Cerebellar nuclear complex (tissue), 1 donor: ENCODE measurements around the gene HCFC1.

Experiments used
- DNase-seq, 2 experiments: peaks; one replicate each; lab custom pipeline; 2025; lab: John Stamatoyannopoulos, UW

The HCFC1 gene

DNA sequence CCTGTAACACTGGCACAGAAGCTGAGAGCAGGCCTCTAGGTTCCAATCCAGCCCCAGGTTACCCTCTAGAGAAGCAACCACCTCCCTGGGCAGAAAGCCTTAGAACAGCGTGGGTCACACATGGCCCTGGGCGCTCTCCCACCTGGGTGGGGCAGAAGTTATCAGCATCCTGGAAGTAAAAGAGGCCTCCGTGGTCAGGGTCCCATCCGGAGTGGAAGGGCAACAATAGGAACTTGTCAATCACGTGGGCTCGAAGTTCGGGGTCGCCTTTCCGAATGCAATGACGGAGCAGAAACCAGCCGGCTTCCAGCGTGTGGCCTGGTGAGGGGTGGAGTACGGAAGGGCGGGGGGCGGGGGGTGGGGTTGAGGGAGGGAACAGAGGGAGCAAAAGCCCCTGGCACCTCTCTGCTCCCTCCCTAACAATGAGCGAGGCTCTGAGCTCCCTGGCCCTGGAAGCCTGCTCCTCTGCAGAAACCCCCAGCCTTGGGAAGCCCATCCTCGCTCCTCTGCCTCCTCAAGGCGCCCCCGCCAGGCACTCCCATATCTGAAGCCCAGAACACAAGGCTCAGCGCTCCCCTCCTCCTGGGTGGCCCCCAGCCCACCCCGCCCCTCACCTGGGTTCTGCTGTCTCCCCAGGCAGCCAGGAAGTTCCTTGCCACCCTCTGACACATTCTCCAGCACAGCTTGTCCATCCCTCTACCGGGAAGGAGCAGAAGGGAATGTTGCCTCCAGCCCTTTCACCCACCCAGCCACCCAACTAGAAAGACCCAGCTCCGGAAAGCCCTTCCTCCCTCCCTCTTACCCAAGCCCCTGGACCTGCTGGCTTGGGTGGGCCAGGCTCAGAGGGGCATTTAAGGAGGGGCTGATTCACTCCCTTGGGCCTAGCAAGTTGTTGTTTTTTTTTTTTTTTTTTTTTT is 30.0 kb downstream of the HCFC1 start:
- DNase-seq: no peak

DNA sequence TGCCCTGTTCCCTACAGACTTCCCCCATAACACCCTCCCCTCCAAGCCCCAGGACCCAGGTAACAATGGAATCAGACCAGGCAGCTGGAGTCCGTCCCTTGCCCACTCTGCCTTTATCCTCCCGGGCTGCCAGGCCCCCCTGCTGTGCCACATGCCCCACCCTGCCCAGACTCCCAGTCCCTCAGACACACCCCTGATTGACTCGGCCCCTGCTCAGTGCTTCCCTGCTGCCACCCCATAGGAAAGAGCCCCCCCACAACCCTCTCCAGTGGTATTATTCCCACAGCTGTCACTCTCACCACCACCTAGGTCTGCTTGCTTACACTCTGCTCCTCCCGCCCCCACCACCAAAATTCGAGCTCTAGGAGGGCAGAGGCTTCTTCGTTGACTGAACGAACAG is 32.0 kb downstream of the HCFC1 start:
- no peak for DNase-seq

DNA sequence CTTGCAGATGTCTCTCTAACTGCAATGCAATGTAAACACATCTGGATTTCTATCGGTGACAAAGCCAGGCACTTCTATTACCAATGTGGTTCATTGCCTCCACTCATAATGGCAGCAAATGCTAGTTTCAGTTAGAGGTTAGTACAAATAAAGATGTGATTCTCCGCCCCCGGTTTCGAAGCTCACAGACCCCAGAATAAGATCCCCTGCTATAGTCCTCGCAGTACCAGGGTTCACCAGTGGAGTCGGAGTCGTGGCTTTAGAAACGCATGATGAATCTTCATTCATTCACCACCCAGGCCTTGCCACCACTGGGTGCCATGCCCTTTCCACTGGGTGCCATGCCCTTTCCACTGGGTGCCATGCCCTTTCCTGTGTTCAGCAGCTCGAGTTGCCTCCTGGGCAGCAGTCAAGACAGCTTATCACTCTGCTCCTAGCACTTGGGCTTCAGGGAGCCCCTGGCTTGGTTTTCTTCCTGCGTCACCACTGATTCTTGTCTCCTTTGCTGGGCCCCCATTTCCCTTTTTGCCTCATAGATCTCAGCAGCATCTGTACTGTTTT is 33.3 kb downstream of the HCFC1 start:
- DNase-seq: no peak

DNA sequence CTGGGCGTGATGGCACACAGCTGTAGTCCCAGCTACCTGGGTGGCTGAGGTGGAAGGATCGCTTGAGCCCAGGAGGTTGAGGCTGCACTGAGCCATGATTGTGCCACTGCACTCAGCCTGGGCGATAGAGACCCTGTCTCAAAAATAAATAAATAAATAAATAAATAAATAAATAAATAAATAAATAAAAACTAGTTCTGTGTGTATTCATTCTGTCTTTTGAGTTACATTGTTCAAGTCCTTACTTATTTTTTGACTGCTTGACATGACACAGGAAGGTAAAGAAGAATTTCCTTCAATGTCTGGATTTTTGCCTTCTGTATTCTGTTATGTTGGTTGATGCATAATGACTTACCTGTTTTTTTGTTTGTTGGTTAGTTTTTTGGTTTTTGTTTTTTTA is 34.6 kb downstream of the HCFC1 start:
- DNase-seq: no peak

DNA sequence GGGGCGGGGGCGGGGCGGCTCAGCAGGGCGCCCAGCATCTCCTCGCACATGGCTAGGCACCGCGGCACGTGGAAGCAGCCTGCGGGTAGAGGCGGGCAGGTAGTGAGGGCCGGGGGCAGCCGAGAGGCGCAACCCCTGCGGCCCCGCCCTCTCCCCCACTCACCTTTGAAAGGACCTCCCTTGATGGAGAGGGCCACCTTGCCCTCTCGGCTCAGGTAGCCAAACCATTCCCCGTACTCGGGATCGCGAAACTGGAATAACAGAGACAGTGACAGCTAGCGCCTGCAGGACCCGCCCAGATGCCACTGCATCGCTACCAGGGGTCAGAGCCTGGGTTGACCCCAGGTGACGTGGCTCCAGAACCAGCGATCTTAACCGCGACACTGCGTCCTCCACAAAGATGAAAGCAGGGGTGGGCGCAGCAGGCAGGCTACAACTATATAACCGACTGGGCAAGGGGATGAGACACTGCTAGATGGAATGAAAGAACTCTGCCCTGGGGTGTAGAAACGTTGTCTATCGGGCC is 36.2 kb downstream of the HCFC1 start:
- no peak for DNase-seq

DNA sequence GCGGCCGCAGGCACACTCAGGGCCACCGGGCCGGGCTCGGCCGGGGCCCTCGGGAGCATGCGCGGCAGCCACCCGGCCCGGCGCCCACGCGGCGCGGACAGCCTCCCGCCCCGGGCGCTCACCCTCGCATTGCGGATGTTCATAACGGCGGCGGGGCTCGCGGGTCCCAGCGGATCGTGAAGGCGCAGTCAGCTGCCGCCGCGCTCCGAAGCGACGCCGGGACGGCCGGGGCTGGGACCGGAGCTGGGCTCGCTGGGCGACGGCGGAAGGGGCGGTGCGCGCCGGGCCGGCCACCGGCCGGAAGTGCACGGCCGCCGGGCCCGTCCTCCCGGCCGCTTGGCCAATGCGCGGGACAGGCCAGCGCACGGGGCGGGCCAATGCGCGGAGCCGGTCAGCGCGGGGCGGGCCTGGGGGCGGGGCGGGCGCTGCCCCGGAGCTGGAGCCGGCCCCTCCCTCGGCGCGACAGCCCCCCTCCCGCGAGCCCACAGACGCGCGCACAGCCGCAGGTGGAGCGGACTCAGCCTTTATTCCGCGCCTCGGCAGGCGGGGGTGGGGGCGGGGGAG is 36.8 kb downstream of the HCFC1 start, which contains the start of gene NAA10:
Gene NAA10, minus strand, starts transcription at position 276 of the 564 bp plus-strand sequence. Its CDS starts 133 bp downstream, at position 143.
- peak in 1 of 2 experiments; percentile 4 for DNase-seq

DNA sequence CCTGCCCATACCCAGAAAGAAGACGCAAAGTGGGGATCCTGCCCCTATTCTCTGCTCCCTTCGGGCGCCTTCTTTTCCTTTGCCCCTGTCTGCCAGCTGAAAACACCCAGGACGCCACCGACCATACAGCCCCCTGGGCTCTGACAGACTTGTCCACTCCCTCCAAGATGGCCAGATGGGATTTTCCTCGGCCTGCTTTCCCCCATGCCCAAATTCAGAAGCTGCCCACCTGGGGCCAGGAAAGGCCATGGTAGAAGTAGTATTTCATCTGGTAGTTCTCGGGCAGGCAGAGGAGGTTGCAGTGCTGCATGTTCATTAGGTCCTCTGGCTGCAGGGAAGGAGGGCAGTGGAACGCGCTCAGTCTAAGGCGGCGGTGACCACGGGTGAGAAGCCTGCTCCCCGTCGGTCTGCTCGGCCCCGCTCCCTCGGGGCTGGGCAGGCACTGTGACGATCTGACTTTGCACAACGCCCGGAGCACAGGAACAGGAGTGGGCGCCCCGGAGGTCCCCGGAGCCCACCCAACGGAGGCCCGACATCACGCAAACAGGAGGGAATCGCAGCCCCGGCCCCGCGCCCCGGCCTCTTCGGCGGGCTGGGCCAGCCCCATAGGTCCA is 37.4 kb downstream of the HCFC1 start:
- DNase-seq: no peak

DNA sequence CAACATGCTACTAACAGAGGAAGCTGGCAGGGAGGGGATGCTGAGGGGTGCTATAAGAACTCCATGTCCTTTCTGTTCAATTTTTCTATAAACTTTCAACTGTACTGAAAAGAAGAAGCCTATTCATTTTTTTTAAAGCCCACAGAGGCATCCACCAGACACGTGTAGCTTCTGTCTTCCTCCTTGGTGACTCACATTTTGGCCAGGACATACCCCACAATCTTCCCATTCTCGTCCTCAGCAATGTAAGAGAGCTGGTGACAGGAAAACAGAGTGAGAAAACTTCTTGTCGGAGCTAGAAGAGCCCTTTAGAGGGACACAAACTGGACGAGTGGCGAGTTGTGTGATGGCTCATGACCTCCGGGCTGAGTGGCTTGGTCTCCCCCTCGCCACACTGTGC is 37.9 kb downstream of the HCFC1 start:
- no peak for DNase-seq

DNA sequence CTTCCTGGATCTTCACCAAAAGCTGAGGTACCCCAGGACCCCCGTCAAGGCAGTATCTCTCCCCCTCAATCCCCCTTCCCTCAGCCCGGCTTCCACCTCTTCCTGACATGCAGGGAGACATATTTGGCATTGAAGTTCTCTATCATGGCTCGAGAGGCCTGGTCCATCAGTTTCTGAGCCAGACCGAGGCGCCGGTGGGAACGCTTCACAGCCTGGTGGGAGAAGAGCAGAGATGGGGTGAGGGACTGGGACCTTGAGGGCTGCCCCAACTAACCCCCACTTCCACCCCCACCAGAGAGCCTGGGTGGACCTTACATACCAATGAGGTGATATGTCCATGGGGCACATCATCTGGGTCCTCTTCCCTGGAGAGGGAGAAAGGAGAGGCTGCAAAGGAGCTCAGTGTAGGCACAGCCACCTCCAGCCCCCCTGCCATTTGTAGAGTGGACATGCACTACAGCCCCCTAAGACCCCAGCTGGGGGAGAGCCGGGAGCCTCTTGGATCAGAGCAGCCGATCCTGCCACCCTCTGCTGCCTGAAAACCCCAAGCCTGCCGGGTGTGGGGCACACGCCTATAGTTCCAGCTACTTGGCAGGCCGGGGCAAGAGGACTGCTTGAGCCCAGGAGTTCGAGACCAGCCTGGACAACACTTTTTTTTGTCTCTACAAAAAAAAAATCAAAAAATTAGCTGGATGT is 39.2 kb downstream of the HCFC1 start:
- DNase-seq: no peak

DNA sequence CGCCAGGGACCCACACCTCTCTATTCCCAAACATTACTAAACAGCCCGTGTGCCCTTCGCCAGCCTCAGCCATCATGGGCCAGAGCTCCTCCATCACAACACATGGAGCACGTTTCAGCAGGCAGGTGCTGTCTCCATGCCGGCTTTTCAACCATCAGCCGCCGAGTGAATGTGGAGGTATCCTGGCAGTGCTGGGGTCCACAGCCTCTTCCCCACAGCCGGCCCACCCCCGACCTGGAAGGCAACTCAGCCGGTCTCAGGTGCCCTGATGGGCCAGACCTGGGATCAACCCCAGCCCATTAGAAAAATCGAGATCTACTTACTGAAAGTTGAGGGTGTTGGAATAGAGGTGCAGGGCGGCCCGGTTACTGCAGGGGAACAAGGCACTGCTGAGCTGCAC is 39.9 kb downstream of the HCFC1 start:
- no peak for DNase-seq

DNA sequence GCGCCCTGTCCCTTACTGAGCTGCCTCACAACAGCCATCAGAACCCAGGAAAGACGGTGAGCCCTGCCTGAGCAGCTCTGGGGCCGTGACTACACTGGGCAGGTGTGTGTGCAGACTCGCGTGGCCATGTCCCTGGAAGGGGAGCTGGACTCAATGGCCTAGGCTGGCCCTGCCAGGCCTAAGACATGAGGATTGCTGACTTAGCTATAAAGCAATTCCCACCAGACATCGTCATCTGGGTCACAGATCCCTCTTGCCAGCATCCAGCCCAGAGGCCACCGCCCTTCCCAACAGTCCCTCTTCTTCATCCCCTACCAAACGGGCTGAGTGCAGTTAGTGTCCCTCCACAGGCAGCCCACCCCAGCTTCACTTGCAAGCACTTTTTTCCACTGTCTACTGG is 40.5 kb downstream of the HCFC1 start:
- no peak for DNase-seq

DNA sequence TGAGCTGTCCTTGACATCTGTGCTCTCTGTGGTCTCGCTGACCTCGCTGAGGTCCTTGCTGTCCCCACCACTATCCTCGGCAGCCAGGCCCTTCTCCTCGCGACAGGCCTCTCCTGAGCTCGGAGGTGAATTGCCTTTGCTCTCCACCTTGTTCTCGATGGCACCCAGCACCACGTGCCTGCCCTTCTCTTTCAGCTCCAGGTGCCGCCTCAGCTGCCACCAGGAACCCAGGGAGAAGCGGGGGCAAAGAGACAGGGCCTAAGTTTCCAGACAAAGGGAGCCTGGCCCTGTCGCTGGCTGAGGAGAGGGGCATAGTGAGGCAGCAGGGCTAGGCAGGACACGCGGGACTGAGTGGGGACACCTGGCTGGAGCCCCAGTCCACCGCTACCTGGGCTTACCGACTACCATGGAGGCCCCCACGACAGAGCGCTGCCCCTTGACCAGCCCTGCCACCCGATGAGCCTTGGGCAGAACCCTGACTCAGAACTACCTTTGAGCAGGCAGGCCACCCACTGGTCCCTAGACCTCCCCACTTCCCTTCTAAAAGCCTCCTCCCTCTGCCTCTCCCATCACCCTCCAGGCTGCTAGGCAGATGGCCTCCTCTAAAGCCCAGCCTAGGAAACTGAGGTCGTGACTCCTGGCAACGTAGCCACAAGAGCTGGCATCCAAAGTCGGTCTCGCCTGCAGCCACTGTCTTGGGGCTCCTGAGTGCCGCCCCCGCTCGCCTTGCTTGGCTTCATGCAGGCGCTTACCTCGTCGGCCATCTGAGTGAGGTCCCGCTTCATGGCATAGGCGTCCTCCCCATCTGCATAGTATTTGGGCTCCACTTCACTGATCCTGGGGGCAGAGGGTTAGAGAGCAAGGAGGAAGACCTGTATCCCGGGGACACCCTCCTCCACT is 41.4 kb downstream of the HCFC1 start:
- no peak for DNase-seq

DNA sequence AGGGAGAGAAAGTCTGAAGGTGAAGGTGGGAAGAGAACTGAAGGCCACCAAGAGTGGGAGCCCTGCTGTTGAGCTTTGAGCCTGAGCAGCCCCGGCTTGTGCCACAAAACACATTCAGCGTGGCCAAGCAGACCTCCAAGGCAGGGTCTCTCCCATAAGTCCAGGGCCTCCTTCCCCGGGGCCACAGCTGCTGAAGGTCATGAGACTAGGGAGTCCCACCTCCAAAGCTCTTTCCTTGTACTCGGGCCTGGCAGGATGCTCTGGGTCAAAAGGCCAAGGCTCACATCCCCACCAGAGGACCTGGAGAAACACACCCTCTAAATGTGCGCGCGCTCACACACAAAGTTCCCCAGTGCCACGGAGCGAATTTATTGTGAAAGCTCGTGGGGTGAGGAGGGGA is 42.0 kb downstream of the HCFC1 start:
- DNase-seq: no peak

DNA sequence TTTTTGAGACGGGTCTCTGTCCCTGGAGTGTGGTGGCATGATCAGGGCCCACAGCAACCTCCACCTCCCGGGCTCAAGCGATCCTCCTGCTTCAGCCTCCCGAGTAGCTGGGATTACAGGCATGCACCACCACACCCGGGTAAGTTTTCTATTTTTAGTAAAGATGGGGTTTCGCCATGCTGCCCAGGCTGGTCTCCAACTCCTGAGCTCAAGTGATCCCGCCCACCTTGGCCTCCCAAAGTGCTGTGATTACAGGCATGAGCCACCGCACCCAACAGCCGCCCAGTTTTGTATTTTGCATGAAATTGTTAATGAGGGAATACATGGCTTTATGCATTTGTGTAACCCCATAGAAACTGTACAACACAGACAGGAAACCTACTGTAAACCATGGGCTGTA is 42.8 kb downstream of the HCFC1 start:
- no peak for DNase-seq

DNA sequence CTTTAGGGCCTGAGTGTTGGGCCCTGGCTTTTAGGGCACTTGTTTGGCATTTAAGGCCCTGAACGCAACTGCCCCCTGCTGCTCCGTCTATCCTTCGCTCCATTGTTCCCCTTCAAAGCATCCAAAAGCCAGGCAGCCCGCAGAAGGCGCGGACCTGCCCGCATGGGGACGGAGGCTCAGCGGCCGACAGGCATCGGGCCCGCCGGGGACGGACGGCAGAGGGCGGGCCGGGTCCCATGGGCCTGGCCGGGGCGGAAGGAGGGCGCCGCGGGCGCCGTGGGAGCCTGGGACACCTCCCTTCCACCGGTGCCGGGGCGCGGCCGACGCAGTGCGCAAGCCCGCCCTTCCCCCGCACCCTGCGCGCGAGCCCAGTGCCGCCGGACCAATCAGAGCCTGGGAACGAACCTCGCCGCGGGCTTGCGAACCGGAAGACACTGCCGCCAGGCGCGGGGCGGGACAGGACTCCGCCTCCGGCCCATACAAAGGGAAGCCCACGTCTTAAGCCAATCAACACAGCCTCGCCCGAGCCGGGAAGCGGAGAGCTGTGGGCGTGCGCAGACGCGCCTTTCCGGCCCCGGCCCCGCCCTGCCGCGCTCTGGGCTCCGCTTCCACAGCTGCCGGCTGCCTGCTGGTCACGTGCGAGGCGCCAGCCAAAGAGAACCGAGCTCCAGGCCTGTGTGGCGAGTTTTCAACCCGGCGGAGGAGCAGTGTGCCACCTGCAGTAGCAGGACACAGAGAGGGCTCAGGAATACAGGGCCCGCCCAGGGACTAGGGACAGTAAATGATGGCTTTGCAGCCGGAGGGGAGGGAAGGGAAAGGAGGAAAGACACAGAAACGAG is 43.5 kb downstream of the HCFC1 start:
- DNase-seq: peak; percentile 65 to 77

DNA sequence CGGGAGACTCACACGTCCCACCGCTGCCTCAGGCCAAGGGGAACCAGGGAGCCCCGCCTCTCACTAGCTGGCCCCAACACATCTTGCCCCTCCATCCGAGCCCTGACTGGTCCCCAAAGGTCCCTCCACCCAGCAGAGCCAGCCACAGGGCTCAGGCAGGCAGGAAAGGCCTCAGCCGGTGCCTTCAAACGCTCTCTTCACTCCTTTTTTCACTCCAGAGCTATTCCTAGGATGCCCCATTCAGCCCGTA is 44.0 kb downstream of the HCFC1 start:
- no peak for DNase-seq

DNA sequence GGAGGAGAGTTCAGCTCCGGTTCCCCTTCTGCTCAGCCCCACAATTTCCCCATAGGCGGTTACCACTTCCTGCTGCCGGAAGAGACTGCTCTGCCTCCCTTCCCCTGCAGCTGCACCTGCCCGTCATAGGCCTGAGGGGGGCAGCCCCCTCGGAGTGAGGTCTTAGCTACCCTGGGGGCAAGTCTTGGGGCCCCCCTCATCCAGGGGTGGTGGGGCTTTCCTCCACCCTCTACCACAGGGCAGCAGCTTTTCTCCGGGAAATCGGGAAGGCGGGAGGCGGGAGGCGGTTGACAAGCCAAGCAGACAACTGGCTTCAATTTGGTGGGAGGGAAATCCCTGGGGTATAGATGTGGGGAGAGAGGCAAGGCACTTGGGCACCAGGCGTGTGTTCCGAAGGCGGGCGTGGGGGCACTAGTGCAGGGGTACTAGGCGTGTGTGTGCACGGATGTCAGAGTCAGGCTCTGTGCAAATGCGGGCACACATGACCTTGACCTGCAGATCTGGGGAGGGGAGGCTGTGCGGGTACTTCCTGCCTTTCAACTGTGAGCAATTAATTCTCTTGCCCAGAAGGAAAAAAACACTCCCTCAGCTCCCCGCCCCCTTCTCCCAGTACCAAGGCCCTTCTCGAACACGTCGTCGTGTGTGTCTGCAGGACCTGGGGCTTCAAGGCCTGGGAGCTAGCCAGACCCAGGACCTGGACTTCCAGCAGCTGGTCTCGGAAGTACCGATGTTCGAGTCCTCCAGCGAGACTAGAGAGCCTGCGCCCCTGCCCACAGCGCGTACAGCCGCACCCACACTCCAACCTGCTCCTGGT is 44.6 kb downstream of the HCFC1 start:
- no peak for DNase-seq

DNA sequence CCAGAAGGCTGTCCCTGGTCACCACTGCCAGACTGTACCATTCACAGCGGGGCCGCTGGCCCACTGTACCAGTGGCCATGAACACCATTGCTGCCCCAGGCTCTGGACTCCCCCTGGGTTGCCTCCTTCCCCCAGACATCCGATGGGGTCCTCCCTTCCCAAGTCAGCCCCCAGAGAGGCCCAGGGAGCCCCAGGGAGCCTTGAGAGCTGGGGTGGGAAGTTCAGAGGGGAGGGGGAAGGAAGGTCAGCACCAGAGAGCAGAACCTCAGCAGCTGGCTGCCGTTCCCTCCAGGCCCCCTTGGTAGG is 45.1 kb downstream of the HCFC1 start:
- no peak for DNase-seq

DNA sequence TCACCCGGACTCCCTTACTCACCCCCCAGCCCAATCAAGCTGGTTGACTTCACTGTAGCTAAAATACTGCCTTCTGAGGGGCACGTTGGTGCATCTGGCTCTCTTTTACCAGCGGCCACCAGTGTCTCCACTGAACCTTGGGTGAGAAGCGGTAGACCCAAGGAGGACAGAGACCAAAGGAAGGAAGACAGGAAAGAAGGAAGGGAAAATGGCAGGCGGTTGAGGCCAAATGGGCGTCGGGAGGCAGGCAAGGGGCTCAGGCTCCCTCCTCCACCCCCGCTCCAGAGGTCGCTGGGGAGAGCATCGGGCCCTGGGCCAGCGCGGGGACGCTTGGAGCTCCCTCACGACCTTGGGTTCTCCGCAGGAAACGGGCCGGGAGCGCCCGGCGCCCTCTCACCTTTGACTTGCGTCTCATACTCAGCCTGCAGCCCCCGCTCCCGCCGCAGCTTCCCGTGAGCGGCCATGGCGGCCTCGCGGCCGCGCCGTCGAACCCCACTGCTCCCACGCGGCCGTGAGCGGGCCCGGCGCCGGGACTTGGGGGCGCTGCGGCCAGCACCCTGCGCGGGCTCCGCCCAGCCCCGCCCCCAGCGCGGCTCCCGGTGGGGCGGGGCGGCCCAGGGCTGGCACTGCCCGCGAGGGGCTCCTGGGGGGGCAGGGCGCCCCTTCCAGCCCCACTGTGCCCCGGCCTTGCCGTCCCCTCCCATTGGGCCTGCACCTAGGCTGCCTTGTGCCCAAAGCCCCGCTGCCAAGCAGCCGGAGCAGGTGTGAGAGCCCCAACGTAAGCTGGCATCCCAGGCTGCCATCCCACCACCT is 45.7 kb downstream of the HCFC1 start, which contains the start of gene ARHGAP4:
Gene ARHGAP4, minus strand, starts transcription at position 526 of the 813 bp plus-strand sequence. Its CDS starts 62 bp downstream, at position 464.
- DNase-seq: no peak
